Panc1 (cell line): Measurements from ENCODE around the gene TCEAL1.
"Not testable (repeated sequence)": the region's sequence is repeated elsewhere in the genome, so short reads cannot be mapped to it uniquely, and the experiment has no call there.

ENCODE experiments used
- POLR2AphosphoS5 ChIP-seq: IDR thresholded peaks from 2 replicates; pipeline ENCODE4 v1.6.1; 2012; ENCODE audit warnings: mild to moderate bottlenecking, low read depth, low read length, moderate library complexity
- REST ChIP-seq, 2 experiments: IDR thresholded peaks; 2 replicates each; pipeline ENCODE4 v1.6.1; 2011 to 2012; ENCODE audit warnings: low read depth in 2 of 2, control low read depth in 1 of 2, low read length in 1 of 2, mild to moderate bottlenecking in 1 of 2, moderate library complexity in 1 of 2; ENCODE audit not compliant: insufficient read depth in 1 of 2
- TF ChIP-seq, protein P1 (sequence below): fragments of 450-650 bp; IDR thresholded peaks from 2 replicates; pipeline ENCODE4 v1.5.1; 2017; ENCODE audit warnings: mild to moderate bottlenecking

DNA sequence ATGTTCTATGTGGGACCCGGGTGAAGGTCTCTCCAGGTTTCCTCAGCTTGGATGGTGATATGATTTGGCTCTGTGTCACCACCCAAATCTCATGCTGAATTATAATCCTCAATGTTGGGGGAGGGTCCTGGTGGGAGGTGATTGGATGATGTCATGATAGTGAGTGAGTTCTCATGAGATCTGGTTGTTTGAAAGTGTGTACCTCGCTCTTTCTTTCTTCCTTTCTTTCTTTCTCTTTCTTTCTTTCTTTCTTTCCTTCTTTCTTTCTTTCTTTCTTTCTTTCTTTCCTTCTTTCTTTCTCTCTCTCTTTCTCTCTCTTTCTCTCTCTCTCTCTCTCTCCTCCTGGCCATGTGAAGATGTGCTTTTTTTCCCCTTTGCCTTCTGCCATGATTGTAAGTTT is 30.7 kb downstream of the TCEAL1 start:
- TF ChIP-seq, protein P1, sequence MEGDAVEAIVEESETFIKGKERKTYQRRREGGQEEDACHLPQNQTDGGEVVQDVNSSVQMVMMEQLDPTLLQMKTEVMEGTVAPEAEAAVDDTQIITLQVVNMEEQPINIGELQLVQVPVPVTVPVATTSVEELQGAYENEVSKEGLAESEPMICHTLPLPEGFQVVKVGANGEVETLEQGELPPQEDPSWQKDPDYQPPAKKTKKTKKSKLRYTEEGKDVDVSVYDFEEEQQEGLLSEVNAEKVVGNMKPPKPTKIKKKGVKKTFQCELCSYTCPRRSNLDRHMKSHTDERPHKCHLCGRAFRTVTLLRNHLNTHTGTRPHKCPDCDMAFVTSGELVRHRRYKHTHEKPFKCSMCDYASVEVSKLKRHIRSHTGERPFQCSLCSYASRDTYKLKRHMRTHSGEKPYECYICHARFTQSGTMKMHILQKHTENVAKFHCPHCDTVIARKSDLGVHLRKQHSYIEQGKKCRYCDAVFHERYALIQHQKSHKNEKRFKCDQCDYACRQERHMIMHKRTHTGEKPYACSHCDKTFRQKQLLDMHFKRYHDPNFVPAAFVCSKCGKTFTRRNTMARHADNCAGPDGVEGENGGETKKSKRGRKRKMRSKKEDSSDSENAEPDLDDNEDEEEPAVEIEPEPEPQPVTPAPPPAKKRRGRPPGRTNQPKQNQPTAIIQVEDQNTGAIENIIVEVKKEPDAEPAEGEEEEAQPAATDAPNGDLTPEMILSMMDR, result not testable (repeated sequence)
- TF ChIP-seq REST (IDR thresholded peaks at IDR 0.05; ENCODE audit: insufficient read depth in 1 of 2, low read depth in 2 of 2, low read length in 1 of 2); POLR2AphosphoS5: not testable (repeated sequence)
